ENCODE results near the gene MROH7.

Gene MROH7

DNA sequence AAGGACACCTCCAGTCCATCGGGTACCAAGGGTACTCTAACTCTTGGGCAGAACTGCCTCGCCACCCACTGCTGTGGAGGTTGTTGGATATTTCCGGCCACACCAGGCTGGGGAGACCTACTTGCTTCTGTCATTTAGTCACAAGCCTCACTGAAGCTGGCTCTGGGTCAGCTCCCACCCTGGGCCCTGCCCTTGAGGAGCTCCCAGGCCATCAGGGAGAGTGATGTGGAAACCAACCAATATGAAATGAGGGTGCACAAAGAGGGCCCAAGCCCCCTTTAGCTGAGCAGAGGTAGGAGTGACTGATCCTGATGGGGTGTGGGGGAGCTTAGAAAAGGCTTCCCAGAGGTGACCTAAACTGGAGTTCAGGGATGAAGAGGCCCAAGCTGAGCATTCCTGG is 103.1 kb downstream of the MROH7 start:
- no peak for FAIRE-seq

DNA sequence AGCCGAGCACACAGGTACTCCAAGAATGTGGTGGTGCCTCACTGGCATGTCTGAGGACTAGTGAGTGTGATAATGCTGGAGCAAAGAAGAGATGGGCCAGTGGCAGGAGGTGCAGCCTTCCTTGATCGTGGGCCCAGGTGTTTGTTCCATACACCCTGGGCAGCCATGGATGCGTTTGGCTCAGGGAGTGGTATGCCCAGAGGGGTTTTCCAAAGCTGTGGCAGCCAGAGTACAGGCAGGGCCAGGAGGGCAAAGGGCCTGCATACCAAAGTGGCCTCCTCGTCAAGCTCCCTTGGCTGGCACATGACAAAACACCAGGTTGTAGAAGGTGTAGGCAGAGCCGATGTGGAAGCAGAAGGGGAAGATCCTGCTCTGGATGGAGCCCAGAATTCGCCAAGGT is 103.7 kb downstream of the MROH7 start:
- no peak for FAIRE-seq

- no peak for FAIRE-seq
These were observed 104.3 kb downstream of the MROH7 start for GRCh38 chr1:54745864-54746263.

GRCh38 chr1:54748094-54748835 is 106.7 kb downstream of the MROH7 start:
- no peak for FAIRE-seq

DNA sequence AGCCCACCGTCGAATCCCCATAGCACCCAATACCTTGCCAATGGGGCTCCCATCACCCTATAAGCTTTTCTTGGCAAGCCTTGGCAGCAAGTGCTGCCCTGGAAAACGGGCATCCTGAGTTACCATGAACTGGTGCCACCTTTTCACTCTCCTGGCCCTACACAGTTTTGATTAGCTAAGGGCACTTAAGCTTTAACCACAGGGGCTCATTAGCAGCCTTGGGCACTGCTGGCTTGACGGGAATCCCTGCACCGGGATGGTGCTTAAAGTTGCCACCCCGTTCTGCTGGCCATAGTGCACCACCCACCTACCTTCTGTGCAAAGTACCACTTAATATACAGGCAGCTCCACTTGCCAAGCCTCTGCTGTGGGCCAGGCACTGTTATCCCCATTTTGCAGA is 109.0 kb downstream of the MROH7 start:
- FAIRE-seq: no peak

- no peak for FAIRE-seq
These were observed 109.8 kb downstream of the MROH7 start for GRCh38 chr1:54751426-54751825.

- no peak for FAIRE-seq
These were observed 112.5 kb downstream of the MROH7 start for GRCh38 chr1:54754045-54754444.

DNA sequence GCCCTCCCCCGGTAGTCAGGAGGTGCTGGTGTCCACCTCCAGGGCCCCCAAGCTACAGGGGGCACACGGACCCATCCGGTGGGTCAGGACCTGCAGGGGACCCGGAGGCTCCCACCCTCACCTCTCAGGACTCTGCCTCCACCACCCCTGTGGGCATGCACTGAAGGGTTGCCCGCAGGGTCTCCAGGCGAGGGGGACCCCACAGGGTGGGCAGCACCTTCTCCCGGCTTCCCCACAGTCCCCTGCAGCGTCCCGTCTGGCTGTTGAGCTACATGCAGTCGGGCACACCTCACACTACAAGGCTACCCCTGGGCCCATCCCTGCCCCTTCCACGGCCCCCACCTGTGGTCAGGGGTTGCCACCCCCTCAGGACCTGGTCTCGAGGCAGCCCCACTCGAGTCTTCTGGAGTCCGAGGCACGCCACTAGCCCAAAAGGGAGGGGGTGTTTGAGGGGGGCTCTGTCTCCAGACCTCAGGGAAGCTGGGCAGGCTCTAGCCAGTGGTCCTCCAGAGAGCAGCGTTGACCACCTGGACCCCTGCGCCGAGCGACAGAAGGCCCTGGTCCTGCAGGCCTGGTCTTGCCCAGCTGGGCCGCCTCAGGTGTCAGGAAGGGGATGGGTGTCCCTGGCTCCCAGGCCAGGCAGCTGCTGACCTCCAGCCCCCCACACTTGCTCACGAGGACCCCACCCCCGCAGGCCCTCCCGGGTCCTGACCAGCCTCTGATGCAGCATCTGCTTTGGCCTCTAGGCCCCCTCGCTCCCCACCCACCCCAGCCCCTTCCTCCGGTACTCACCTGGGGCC is 113.1 kb downstream of the MROH7 start:
- no peak for FAIRE-seq

- FAIRE-seq: no peak
These were observed 116.2 kb downstream of the MROH7 start for GRCh38 chr1:54757833-54758232.

DNA sequence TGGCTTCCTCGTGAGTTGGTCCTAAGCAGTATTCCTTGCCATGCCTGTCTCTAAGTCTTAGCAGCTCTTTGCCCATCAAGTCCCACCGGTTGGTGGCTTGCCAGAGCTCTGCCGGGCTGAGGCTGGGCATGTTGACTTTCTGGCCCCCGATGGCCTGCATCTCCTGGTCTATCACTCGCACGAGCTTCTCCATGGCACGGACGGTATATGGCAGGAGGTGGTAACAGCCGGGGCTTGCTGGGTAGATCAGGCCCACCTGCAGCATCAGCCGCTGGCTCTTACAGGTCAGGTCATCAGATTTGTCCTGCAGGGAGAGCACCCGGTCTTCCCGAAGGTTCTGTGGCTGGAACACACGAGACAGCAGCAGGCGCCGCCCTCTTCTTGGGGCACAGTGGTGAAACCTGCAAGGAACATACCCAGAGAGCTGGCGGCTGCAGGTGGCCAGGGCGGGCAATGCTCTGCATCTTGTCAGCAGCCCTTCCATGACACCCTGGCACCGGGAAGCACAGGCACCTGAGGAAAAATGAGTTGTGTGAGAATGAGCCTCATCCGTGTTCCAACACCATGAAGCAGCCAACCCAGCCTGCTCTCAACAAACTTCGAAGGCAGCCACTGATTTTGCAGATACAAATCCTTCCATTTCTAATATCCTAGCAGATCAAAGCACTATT is 117.2 kb downstream of the MROH7 start:
- no peak for FAIRE-seq
